PC-3 (cell line): ENCODE data around the gene FBN3.

Source experiments
- EZH2 ChIP-seq: fragments of 300-600 bp; sonication (generic); IDR thresholded peaks from one replicate; pipeline ENCODE4 v1.6.1; 2017; ENCODE audit warnings: antibody characterized with exemption, mild to moderate bottlenecking, low read length; ENCODE audit not compliant: unreplicated experiment
- EZH2phosphoT487 ChIP-seq: fragments of 300-600 bp; sonication (generic); IDR thresholded peaks from 2 replicates; pipeline ENCODE4 v1.6.1; 2018; ENCODE audit warnings: mild to moderate bottlenecking, antibody characterized with exemption, low read length, borderline replicate concordance

- no peak for TF ChIP-seq EZH2
- no peak for TF ChIP-seq EZH2phosphoT487
These were observed 51.5 kb downstream of the FBN3 start for GRCh38 chr19:8097681-8098567.
